ENCODE data around the gene MEIS2. TPM values are rescaled to one million over a fixed set of nuclear protein-coding genes. Genes with fewer than 3 reads are reported as not detected.
A peak's percentile ranks its signal among the peaks of the same experiment; 100 is the strongest.

Gene MEIS2
- polyA plus RNA-seq, 1 donor from 2014 or later: 825 TPM

DNA sequence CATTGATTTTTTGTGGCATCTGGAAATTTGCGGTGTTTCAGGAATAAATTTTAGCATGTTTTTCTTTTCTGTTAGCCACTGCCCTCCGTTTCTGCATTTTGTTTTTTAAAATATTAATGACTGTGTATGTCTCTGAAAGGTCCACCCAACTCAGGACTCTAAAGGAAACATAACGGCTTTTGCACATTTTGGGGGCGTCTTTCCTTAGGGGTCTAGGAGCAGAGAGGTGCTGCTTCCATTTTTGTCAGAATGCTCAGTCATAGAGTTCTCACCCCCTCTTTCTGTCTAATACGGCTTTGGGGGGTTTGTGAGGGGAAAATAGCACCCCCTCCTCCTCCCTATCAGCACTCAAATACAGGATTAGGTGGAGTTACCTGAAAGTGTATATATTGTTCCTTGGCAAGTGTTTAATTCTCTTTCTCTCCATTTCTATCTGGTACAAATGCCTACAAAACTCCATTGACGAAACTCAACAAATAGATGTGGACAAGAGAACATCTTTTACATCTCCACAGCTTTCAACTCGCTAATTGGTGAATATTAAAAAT lies 219.4 kb downstream of the MEIS2 start:
- H3K9me2 ChIP-seq (ENCODE audit: insufficient read depth, low read length): no peaks in the 10 kb centered on the region
- no peaks in the 10 kb centered on the region for H3K9me3 ChIP-seq (ENCODE audit: low read length)
- H4K20me1 ChIP-seq (ENCODE audit: insufficient read depth): no peaks in the 10 kb centered on the region
- H3F3A ChIP-seq (ENCODE audit: insufficient read depth, low read length, poor library complexity, severe bottlenecking): no peaks in the 10 kb centered on the region
- H3K4me3 ChIP-seq (ENCODE audit: low read length): peak overlapping the region; percentile 55
- no peak overlapping the region for H2AFZ ChIP-seq (ENCODE audit: low read depth, low read length)
- no peaks in the 10 kb centered on the region for H3K36me3 ChIP-seq (ENCODE audit: insufficient read depth, low read length)
- no peak overlapping the region for H3K4me2 ChIP-seq (ENCODE audit: low read length)
- no peak for TF ChIP-seq REST (IDR thresholded peaks at IDR 0.05; ENCODE audit: borderline replicate concordance)
- no peak for TF ChIP-seq SMC3 (conservative IDR thresholded peaks at IDR 0.05; ENCODE audit: poor library complexity)
- no peak for TF ChIP-seq MXI1 (conservative IDR thresholded peaks at IDR 0.05; ENCODE audit: poor library complexity, severe bottlenecking)
- TF ChIP-seq TAF1 (IDR thresholded peaks at IDR 0.05; ENCODE audit: low read depth): no peak
- TF ChIP-seq POLR2AphosphoS5 (IDR thresholded peaks at IDR 0.05): no peak
- no peak for TF ChIP-seq EP300 (conservative IDR thresholded peaks at IDR 0.05; ENCODE audit: poor library complexity, severe bottlenecking)
- no peak overlapping the region for H3K9ac ChIP-seq (ENCODE audit: low read length)
- peaks cover 64% of the 10 kb centered on the region for H3K27me3 ChIP-seq (ENCODE audit: insufficient read depth, low read depth, low read length)
- no peak overlapping the region for H3K27ac ChIP-seq (ENCODE audit: low read length)
- peaks cover 8% of the 10 kb centered on the region for H3K79me2 ChIP-seq (replicated peaks; ENCODE audit: insufficient read depth, low read length)

DNA sequence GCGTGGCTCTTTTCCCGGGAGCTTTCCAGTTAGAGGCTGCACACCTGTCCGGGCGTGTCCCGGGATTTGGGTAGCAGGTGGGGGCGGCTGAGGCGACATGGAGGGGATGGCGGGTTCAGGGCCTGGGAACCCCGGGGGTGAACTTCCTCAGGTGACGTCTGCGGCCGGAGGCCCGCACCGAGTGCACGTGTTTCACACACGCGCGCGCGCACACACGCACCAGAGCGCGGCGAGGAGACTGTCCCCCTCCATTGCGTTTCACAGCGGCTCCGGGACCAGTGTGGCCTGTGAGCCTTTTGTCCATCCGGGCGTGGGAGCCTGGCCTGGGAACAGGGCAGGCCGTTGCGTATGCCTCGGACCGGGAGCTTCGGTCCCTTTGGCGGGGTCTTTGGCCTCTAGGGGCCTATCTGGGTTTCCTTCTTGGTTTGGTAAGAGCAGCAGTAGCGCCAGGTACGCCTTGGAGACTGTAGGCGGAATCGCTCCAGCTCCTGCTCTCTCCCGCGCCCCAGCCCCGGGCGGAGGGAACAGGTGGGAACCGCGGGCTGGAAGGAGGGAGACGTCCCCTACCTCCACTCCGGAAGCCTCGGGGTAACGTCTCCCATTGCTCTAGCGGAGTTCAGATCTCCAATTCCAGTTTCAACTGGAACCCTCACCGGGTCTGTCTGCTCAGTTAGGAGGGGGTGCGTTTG lies 220.0 kb downstream of the MEIS2 start:
- H3K27ac ChIP-seq (ENCODE audit: low read length): no peak overlapping the region
- peaks cover 2% of the 10 kb centered on the region for H3K79me2 ChIP-seq (replicated peaks; ENCODE audit: insufficient read depth, low read length)
- peak; percentile 35 for TF ChIP-seq POLR2AphosphoS5 (IDR thresholded peaks at IDR 0.05)
- TF ChIP-seq REST (IDR thresholded peaks at IDR 0.05; ENCODE audit: borderline replicate concordance): no peak
- no peak for TF ChIP-seq EZH2 (IDR thresholded peaks at IDR 0.05; ENCODE audit: borderline replicate concordance, insufficient read depth, low read length, poor library complexity, severe bottlenecking)
- TF ChIP-seq MXI1 (conservative IDR thresholded peaks at IDR 0.05; ENCODE audit: poor library complexity, severe bottlenecking): no peak
- no peak overlapping the region for H2AFZ ChIP-seq (ENCODE audit: low read depth, low read length)
- H3K9me3 ChIP-seq (ENCODE audit: low read length): no peaks in the 10 kb centered on the region
- peaks cover 64% of the 10 kb centered on the region for H3K27me3 ChIP-seq (ENCODE audit: insufficient read depth, low read depth, low read length)
- no peaks in the 10 kb centered on the region for H4K20me1 ChIP-seq (ENCODE audit: insufficient read depth)
- no peak overlapping the region for H3K4me2 ChIP-seq (ENCODE audit: low read length)
- H3K4me3 ChIP-seq (ENCODE audit: low read length): peak overlapping the region; percentile 55
- no peaks in the 10 kb centered on the region for H3K9me2 ChIP-seq (ENCODE audit: insufficient read depth, low read length)
- no peaks in the 10 kb centered on the region for H3K36me3 ChIP-seq (ENCODE audit: insufficient read depth, low read length)
- no peak overlapping the region for H3K9ac ChIP-seq (ENCODE audit: low read length)
- H3F3A ChIP-seq (ENCODE audit: insufficient read depth, low read length, poor library complexity, severe bottlenecking): no peaks in the 10 kb centered on the region
